ENCODE data around the gene PROZ.

Gene PROZ

DNA sequence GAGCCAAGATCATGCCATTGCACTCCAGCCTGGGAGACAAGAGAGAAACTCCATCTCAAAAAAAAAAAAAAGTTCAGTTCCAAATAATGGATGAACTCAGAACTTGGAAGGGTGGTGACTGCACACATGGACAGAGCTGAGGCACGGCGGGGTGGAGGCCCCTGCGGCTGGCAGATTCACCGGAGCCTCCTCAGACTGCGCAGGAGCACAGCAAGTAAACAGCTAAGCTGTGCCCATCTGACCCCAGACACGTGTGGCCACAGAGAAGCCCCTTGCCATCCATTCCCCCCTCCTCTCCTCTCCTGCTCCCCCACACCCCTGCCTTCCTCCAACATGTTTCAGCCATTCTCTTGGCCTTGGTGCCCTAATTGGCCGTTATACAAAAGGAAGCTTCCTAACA, 15.6 kb upstream of the PROZ start:
- no peak for DNase-seq

DNA sequence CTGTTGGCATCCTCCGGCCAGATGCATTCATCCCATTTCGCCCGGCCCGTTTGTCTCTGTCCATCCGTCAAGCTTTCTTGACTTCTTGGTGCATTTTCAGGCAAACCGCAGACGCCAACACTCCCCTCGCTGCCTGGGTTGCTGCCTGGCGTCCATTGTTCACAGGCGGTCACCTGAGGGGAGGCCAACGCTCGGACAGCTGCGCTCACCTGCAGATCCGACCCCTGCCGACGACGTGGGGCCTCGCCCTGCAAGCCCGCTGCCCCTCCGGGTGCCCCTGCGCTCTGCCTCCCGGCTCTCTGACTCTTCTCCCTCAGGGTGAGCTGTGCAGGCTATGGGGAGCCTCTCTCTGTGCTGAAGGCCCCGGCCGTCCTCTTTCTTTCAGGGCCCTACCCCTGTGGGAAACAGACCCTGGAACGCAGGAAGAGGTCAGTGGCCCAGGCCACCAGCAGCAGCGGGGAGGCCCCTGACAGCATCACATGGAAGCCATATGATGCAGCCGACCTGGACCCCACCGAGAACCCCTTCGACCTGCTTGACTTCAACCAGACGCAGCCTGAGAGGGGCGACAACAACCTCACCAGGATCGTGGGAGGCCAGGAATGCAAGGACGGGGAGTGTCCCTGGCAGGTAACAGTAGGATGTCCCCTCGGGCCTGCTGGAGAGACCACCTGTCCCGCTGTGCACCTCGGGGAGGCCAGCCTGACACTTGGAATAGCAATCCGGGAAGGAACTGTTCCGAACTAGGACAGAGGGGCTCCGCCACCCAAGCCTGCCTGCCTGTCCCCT, 14.8 kb upstream of the PROZ start:
- DNase-seq: no peak

DNA sequence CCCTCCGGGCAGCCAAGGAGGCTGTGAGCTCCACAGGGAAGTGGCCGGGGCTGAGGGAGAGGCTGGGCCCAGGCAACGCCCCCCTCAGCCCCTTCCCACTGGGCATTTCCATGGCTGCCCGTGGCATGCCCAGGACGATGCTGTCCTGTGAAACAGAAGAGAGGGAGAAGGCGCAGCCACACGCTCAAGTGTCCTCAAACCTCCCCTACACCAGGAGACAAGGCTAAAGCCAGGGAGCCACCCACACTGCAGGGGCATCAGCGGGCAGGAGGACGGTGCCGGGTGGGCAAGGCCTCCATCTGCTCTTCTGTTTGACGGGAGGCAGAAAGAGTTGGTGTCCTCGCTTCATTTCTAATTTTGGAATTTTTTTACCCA, 14.2 kb upstream of the PROZ start:
- no peak for DNase-seq

DNA sequence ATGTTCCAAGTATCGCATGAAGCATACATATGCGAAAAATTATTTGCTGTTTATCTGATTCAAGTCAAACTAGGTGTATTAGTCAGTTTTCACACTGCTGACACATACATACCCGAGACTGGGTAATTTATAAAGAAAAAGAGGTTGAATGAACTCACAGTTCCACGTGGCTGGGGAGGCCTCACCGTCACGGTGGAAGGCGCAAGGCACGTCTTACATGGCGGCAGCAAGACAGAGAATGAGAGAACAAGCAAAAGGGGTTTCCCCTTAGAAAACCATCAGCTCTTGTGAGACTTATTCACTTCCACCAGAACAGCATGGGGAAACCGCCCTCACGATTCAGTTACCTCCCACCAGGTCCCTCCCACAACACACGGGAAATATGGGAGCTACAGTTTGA, 13.0 kb upstream of the PROZ start:
- peak; percentile 71 to 73 for DNase-seq

DNA sequence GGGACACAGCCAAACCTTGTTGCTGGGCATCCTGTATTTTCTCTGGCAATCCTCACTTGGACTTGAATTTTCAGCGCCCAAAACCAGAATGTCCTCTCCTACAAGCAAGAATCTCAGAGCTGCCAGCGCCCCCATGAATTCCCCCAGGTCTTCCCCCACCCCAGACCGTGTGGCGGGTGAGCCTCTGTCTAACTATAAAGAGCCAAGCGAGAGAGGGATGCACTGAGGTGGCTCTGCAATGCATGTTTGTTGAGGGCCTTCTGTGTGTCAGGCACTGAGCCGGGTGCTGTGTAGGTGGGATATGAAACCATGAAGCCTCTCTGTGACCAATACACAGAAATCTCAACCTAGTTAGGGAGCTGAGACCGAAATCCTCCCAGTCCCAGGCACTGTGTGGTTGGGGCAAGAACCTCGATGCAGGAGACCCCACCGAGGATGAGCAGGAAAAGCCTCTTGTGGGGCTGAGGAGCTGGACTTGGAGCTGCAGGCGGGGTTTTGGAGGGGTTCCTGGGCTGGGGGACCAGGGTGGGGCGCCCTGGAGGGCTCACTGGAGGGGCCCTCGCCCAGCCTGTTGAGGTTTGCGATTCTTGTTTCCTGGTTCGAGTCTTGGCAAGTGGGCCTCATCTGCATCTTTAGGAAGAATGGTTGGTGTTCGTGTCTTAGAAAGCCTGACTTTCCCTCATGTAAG, 12.4 kb upstream of the PROZ start:
- peak; percentile 29 to 36 for DNase-seq

DNA sequence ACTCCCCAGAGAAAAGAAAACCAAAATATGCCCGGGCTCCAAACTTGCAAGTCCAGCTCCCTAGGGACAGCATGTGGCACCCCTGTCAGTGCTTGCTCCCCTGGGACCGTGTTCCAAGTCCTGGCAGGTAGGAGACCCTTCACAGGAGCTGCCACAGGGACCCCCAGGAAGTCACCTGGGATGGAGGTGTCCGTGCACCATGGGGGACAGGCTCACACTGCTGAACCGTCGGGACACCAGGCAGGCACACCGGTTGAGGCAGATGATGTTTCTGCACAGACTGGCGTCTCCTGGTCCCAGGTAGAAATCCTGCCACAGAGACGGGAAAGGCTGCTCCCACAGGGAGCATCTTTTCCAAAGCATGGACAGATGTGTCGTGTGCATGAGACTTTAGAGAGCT, 11.7 kb upstream of the PROZ start:
- no peak for DNase-seq

DNA sequence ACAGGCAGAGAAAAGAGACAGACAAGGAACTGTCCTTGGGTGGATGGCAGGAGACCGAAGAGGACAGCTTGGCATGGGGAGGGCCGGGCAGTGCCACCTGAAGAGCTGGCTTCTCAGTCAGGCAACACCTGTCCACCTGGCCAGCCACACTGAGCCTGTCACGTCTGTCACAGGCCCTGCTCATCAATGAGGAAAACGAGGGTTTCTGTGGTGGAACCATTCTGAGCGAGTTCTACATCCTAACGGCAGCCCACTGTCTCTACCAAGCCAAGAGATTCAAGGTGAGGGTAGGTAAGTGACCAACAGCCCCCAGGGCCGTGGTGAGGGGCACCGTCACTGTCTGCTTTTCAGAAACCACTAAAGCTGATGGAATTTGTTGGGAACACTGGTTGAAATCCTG, 11.2 kb upstream of the PROZ start:
- no peak for DNase-seq

DNA sequence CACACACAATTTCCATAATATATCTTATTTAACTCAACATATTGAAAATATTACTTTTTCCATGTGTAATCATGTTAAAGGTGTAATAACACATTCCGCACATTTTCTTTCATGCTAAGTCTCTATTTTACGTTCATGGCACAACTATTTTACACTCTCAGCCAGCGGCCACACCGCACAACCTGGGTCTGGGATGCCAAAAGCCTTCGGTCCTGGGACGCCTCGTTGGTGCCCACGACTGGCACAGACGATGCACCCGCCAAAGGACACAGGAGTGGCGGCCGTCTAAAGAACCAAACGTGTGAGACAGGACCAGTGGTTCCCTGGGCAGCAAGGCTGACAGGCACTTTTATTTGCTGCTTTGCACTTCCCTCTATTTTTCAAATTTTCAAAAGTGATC, 10.0 kb upstream of the PROZ start:
- DNase-seq: no peak

DNA sequence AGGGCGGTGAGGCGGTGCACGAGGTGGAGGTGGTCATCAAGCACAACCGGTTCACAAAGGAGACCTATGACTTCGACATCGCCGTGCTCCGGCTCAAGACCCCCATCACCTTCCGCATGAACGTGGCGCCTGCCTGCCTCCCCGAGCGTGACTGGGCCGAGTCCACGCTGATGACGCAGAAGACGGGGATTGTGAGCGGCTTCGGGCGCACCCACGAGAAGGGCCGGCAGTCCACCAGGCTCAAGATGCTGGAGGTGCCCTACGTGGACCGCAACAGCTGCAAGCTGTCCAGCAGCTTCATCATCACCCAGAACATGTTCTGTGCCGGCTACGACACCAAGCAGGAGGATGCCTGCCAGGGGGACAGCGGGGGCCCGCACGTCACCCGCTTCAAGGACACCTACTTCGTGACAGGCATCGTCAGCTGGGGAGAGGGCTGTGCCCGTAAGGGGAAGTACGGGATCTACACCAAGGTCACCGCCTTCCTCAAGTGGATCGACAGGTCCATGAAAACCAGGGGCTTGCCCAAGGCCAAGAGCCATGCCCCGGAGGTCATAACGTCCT, 9.4 kb upstream of the PROZ start:
- DNase-seq: no peak

DNA sequence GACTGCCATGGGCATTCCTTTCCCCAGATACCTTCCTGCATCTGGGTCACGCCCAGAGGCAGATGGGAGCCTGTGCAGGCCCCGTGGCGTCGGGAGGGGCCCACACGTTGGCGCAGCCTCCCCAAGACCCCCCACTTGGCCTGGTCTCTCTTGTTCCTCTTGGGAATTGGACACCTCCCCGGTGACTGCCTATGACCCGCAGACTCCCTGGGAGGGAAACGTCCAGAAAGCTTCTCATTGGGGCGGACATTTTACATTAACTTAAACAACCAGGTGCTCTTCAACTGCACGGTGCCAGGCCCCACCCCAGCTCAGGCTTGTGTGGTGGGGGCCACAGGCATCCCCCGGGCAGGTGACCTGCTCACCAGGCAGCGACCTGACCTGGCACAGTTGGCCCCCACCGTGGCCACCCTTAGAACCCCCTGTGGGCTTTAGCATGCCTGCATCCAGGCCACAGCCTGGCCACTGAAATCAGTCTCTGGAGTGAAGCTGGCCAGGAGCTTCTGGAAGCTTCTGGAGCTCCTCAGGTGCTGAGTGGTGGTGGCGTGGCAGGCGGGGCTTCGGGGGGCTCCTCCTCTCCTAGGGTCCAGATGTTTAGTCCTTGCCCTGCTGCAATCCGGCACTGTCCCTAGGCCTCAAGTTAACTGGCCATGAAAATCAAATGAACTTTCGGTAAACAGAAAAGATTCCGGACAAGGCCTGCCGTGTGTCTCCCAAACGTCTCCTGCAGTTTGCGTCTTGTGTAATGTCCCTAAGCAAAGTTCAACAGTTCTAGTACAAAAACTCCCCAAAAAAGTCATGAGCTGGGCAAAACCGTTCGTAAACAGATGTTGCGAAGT, 8.5 kb upstream of the PROZ start:
- no peak for DNase-seq

DNA sequence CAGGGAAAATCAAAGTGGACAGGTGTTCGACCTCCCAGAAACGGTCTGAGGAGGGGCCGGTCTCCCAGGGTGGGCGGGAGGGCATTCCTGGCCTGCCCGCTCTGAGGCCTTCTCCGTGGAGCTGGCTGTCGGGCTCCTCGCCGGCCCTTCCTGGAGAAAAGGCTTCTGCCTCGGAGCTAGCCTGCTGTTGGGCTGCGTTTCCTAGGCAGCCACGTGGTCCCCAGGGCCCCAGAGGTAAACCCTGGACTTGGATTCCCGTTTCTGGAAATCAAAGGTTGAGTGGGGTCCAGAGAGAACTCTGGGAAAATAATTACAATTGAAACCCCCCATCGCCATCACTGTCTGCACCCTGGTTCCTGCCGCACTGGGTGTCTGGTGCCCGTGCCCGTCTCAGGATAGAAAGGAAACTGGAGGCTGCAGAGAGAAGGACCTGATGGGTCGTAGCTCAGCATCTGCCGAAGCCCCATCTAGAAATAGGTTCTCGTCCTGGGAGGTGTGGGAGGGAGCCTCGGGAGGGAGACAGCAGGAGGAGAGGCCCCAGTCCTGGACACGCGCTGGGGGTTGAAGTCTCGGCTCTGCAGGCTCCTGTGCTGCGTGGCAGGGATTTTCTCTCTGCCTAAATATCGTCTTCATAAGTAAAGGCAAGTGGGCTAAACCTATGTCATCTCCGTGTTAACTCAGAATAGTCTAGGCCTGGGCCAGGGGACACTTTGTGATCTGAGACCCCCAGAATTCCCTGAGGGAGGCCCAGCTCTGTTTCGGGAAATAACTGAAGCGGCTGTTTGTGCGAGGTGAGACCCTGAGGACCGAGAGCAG, 7.7 kb upstream of the PROZ start:
- no peak for DNase-seq

DNA sequence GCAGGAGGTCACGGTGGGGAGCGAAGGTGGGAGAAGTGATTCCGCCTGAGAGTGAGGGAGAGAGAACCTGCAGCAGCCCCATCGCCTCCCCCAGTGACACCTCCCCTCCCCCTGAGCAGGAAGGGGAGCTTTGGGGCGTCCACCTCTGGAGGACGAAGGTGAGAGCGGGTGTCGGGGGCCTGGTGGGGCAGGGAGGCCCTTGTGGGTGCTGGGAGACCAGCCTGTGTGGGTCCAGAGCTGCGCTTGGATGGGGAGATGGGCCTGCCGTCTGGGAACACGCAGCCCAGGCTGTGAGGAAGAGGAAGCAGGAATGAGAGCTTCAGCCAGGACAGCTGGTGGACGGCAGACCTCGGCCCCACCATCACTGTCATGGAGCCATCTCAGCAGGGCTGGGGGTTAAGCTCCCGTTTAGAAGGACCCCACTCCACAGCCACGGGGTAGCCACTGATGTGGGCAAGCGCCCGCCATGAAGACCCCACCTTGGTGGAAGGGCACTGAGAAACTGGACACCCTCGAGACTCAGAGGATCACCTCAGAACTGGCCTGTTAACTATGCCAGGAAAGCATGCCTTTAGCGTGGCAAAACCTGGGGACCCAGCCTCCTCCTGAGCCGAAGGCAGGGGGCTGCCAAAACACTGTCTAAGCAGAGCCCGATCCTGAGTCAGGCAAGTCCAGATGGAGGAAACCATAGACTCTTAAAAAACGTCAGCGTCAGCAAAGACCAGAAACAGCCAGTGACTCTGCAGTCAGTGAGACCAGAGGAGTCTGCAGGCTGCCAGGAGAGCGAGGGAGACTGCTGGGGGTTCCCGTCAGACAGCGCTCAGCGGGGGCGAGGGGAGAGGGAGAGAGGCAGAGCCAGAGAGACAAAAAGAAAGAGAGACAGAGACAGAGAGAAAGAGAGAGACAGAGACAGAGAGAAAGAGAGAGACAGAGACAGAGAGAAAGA, 6.4 kb upstream of the PROZ start:
- peak; percentile 39 to 41 for DNase-seq

DNA sequence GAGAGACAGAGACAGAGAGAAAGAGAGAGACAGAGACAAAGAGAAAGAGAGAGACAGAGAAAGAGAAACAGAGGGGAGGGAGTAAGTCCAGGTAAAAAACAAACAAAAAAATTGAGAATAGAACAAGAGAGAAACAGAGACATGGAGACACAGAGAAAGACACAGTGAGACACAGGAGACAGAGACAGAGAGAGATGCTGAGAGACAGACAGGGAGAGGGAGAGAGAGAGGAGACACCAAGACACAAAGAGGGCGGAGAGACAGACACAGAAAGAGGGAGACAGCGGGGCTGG, 5.8 kb upstream of the PROZ start:
- no peak for DNase-seq

DNA sequence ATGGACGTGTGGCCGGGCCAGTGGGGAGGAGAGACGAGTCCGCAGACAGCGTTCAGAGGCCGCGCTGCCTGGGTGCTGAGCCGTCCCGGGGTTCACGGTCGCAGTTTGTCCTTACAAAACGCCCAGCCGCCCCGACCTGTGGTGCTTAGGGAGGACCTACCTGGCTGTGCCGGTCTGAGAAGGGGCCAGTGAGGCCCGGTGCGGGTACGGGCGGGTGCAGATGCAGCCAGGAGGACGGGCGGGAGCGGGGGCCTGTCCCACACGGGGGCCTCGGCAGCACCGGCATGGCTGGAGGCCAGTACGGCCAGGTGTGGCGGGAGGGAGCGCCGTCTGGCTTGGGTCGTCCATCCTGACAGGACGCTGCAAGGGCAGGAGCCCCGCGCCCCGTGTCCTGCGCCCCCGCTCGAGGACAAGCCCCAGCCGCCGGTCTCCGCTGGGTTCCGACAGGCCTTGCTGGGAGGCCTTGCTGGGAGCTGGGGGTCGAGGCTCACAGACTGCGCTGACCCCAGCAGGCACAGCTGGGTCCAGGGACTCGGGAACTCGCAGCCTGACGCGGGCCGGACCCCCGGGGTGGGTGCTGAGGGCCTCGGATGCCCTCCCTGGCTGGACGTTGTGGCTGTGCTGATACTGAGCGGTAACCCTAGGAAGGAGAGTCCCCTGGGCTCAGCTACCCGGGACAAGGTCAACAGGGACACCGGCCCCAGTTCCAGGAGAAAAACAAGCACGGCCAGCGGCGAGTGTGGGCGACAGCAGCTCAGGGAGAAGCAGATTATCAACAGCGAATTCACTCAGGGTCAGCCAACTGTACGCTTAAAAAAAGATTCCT, 5.3 kb upstream of the PROZ start:
- DNase-seq: peak; percentile 38 to 46

DNA sequence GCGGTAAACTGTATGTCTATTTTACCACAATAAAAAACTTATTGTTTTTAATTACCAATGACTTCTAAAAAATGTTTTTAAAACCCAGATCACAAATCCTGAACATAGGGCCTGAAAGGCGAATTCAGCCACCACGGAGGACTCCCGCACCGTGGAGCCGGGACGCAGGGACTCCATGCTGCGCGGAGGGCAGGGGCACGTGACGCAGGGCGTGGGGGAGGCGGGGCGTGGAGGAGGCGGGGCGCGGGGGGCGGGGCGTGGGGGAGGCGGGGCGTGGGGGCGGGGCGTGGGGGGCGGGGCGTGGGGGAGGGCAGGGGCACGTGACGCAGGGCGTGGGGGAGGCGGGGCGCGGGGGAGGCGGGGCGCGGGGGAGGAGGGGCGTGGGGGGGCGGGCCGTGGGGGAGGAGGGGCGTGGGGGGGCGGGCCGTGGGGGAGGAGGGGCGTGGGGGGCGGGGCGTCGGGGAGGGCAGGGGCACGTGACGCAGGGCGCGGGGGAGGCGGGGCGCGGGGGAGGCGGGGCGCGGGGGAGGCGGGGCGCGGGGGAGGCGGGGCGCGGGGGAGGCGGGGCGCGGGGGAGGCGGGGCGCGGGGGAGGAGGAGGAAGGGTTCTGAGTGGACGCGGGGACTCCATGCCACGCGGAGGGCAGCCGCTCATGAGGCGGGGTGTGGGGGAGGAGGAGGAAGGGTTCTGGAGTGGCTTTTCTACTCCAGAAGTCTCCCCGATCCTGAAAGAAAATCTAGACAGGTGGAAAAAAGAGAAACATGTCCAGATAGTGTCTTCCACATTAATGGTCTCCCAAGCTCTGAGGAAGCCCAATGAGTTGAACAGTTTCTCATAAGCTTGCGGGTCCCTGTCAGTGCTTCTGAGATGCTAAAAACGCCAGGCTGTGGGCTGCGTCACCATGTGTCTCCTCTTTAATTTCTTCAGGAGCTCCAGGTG, 4.4 kb upstream of the PROZ start:
- peak; percentile 59 to 65 for DNase-seq

DNA sequence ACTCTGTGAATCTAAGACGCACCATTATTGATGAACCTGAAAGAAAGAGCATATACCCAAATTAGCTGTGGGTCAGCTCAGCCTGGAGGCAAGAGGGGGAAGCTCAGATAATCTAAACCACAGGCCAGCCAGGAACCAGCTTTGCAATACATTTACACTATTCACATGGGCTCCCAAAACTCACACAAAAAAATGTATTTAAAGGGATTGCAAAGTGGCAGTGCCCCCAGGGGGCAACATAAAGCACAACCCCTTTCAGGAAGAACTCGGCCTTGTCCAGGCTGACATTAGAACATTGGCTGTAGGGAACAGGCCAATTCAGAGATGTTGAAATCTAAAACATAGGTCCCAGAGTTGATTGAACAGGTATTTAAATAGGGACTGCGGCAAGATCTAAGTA, 3.2 kb upstream of the PROZ start:
- DNase-seq: no peak

DNA sequence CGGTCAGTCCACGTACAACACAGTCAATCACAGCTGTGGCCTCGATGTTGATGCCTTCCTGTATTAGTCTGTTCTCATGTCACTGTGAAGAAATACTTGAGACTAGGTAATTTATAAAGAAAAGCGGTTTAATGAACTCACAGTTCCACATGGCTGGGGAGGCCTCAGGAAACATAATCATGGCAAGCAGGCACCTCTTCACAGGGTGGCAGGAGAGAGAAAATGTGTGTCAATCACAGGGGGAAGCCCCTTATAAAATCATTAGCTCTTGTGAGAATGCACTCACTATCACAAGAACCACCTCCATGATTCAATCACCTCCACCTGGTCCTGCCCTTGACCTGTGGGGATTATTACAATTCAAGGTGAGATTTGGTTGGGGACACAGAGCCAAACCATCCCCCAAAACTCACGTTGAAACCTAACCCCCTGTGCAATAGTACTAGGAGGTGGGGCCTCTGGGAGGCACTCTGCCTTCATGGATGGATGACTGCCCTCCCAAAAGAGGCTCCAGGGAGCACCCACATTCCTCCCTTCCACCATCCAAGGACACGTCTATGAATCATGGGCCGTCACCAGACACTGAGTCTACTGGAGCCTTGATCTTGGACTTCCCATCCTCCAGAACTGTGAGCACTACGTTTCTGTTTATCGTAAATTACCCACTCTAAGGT, 2.3 kb upstream of the PROZ start:
- no peak for DNase-seq

DNA sequence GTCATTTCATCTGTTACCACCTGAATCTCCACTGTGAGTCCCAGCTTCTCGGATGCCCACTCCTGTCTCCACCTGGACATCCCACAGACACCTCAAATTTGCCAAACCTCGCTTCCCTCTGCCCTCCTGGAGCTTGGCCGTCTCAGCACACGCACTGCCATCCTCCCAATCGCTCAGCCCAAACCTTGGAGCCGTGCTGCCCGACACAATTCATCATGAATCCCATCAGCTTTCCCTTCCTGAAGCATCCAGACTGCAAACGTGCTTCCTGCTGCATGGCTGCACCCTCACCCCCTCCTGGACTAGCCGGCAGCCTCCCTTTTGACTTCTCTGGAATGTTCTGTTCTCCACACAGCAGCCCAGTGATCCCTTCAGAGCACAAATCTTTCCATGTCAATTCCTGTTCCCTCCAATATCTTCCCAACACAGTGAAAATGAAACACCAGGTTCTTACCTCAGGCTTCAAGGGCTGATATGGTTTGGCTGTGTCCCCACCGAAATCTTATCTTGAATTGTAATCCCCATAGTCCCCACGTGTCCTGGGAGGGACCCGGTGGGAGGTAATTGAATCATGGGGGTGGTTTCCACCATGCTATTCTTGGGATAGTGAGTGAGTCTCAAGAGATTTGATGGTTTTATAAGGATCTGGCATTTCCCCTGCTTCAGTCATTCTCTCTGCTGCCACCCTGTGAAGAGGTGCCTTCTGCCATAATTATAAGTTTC, 1.1 kb upstream of the PROZ start:
- no peak for DNase-seq

All from activated T-cell treated with anti-CD3 and anti-CD28 coated beads, Interleukin-2, amount 50 U/mL, for 48 hours (primary cell).